Activated B cell treated with CpG ODN at 0.5 μM for 24 hours (primary cell): ENCODE data around the gene VPS37C. TPM values are rescaled to one million over a fixed set of nuclear protein-coding genes. Genes with fewer than 3 reads are reported as not detected.

Source experiments
- ATAC-seq: fragments of 200-7000 bp; cut with Tn5 transposase; one replicate; pipeline ENCODE4 v1.10.0; 2021; ENCODE audit warnings: low read depth, mild to moderate bottlenecking, moderate library complexity
- CTCF ChIA-PET: fragments of 350-600 bp; sonication (Branson Sonifier 250); formaldehyde crosslinking; loops from one replicate; lab custom pipeline; 2021; ENCODE audit warnings: antibody characterized with exemption; lab: Charles Lee
- POLR2A ChIA-PET: fragments of 350-600 bp; sonication (Branson Sonifier 250); formaldehyde crosslinking; loops from one replicate; lab custom pipeline; 2021; ENCODE audit warnings: antibody characterized with exemption; lab: Charles Lee
- DNase-seq: peaks from one replicate; pipeline ENCODE4 v3.0.0; 2022
- H3K27ac Mint-ChIP-seq: one replicate; pipeline ENCODE4 v1.8.0; 2020; ENCODE audit warnings: mixed read lengths
- H3K27me3 Mint-ChIP-seq: one replicate; pipeline ENCODE4 v1.8.0; 2021; ENCODE audit warnings: mixed read lengths
- H3K36me3 Mint-ChIP-seq: one replicate; pipeline ENCODE4 v1.8.0; 2021; ENCODE audit warnings: low read depth, mixed read lengths
- H3K4me1 Mint-ChIP-seq: one replicate; pipeline ENCODE4 v1.8.0; 2021; ENCODE audit warnings: mixed read lengths
- H3K4me3 Mint-ChIP-seq: one replicate; pipeline ENCODE4 v1.8.0; 2020; ENCODE audit warnings: mild to moderate bottlenecking, mixed read lengths
- H3K9me3 Mint-ChIP-seq: one replicate; pipeline ENCODE4 v1.8.0; 2020; ENCODE audit warnings: mixed read lengths
- intact Hi-C: fragments of 100-400 bp; cut with micrococcal nuclease; formaldehyde crosslinking; loops from one replicate; pipeline ENCODE4 v1.15.1; 2024
- total RNA-seq: library from RNA; stranded (reverse); gene quantifications from 2 replicates; pipeline ENCODE4 v1.2.3, GENCODE V29; 2022
- TF ChIP-seq, protein P1 (sequence below): fragments of 200-600 bp; IDR thresholded peaks from one replicate; pipeline ENCODE4 v1.8.0; 2022; ENCODE audit warnings: antibody characterized with exemption, mild to moderate bottlenecking

VPS37C gene
- total RNA-seq, 1 donor from 2014 or later, result 18.1 TPM

DNA sequence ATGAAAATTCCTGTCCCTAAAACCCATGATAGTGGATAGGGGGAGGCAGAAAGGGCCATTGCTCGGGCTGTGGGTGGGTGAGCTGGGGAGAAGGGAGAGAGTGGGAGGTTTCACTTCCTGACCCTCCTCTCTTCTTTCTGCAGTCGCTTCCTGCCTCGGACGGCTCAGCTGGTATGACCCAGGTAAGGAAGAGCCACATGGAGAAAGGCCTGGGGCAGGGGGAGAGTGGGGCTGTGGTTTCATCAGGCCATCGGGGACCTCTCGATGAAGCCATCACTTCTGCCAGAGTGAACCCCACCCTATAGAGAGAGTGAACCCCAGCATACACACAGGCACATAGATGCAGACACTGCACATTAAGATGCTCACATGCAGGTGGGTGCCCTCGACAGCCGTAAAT is 46.3 kb downstream of the VPS37C start:
- DNase-seq (no peak), ATAC-seq (no peak)
- peaks cover 19% of the 10 kb centered on the region for H3K4me1 Mint-ChIP-seq
- peaks cover 2% of the 10 kb centered on the region for H3K36me3 Mint-ChIP-seq
- H3K4me3 Mint-ChIP-seq, result no peak overlapping the region
- CTCF ChIA-PET, result no interaction called here
- H3K9me3 Mint-ChIP-seq, result no peaks in the 10 kb centered on the region
- TF ChIP-seq, protein P1, sequence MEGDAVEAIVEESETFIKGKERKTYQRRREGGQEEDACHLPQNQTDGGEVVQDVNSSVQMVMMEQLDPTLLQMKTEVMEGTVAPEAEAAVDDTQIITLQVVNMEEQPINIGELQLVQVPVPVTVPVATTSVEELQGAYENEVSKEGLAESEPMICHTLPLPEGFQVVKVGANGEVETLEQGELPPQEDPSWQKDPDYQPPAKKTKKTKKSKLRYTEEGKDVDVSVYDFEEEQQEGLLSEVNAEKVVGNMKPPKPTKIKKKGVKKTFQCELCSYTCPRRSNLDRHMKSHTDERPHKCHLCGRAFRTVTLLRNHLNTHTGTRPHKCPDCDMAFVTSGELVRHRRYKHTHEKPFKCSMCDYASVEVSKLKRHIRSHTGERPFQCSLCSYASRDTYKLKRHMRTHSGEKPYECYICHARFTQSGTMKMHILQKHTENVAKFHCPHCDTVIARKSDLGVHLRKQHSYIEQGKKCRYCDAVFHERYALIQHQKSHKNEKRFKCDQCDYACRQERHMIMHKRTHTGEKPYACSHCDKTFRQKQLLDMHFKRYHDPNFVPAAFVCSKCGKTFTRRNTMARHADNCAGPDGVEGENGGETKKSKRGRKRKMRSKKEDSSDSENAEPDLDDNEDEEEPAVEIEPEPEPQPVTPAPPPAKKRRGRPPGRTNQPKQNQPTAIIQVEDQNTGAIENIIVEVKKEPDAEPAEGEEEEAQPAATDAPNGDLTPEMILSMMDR, result no peak
- POLR2A ChIA-PET, result interaction anchor here (0.6 kb wide), 1 partner anchor 1563 kb away, joined by 4 read pairs; no protein-coding TSS in a partner anchor
- intact Hi-C loops, result no loop called here
- no peaks in the 10 kb centered on the region for H3K27me3 Mint-ChIP-seq
- H3K27ac Mint-ChIP-seq, result no peak overlapping the region

DNA sequence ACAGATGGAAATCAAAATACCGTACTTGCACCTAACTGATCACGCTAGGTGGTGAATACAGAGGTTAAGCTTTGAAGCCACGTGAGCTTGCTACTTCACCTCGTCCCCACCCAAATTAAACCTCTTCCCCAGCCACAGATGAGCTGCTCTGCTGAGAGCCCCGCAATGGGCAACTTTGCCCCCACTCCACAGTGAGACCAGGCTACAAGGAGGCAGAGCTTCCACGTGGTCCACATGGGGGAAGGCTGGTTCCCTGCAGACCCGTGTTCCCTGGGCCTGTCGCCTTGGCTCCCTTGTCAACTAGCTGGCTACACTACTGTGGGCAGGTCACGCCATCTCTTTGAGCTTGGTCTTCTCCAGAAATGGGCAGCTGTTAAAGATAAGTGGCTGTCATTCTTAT is 48.0 kb downstream of the VPS37C start:
- Mint-ChIP-seq H3K27me3 (no peaks in the 10 kb centered on the region), H3K9me3 (no peaks in the 10 kb centered on the region), H3K4me1 (peaks cover 16% of the 10 kb centered on the region), H3K4me3 (no peak overlapping the region), H3K27ac (no peak overlapping the region), H3K36me3 (peaks cover 2% of the 10 kb centered on the region)
- TF ChIP-seq, protein P1, result no peak
- CTCF ChIA-PET, result interaction anchor here (0.6 to 1.6 kb wide), 3 partner anchors 143 to 1305 kb away, joined by 3 to 4 read pairs (median 3); no protein-coding TSS in a partner anchor
- POLR2A ChIA-PET, result interaction anchor here (0.6 to 0.7 kb wide), 2 partner anchors 142 to 143 kb away, joined by 3 to 4 read pairs; no protein-coding TSS in a partner anchor
- DNase-seq, result no peak
- ATAC-seq, result no peak
- intact Hi-C loops, result no loop called here

DNA sequence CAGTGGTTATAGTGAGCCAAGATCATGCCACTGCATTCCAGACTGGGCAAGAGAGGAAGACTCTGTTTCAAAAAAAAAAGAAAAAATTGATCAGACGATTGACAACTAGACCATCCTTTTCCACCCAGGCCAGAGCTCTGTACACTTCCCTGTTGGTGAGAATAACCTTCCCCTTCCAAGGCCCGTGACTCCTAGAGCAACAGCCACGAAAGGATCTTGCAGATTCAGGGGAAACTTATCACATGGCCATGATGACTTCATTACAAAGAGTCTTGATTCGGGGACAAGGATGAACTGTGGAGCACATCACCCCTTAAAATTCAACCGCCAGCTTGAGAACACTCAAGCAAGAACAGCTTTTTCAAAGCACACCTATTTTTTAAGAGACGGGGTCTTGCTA is 48.7 kb downstream of the VPS37C start:
- DNase-seq, result no peak
- POLR2A ChIA-PET, result interaction anchor here (0.6 kb wide), 1 partner anchor 142 kb away, joined by 3 read pairs; no protein-coding TSS in a partner anchor
- CTCF ChIA-PET, result interaction anchor here (0.6 to 1.6 kb wide), 4 partner anchors 17 to 1304 kb away, joined by 3 to 5 read pairs (median 4); no protein-coding TSS in a partner anchor
- H3K27me3 Mint-ChIP-seq, result no peaks in the 10 kb centered on the region
- H3K4me1 Mint-ChIP-seq, result peaks cover 16% of the 10 kb centered on the region
- H3K36me3 Mint-ChIP-seq, result peaks cover 2% of the 10 kb centered on the region
- no peaks in the 10 kb centered on the region for H3K9me3 Mint-ChIP-seq
- TF ChIP-seq, protein P1, result no peak
- ATAC-seq, result no peak
- no peak overlapping the region for H3K27ac Mint-ChIP-seq
- intact Hi-C loops, result no loop called here
- no peak overlapping the region for H3K4me3 Mint-ChIP-seq

DNA sequence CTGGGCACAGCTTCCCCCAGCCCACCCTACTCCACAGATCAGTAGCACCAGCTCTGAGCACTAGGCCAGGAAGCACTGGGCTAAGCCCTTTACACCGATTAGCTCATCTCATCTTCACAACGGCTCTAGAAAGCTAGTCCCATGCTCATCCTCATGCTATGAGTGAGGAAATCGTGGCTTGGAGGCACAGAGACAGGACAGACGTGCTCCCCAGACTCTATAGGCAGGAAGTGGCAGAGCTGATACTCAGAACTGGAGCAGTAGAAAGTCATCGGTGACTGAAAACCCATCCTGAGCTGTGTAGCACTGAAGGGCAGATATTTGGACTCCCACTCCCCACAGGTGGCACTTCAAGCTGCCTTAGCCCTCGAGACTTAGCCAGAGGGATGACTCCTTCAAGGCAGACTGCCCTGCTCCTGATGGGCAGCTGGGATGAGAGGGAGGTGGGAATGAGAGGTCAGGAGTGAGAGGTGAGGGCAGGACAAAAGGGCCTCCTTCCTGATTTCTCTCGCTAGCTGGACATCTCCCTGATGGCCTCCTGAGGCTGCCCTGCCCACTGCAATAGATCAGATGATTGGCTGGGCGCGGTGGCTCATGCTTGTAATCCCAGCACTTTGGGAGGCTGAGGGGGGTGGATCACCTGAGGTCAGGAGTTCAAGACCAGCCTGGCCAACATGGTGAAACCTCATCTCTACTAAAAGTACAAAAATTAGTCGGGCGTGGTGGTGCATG is 49.3 kb downstream of the VPS37C start:
- Mint-ChIP-seq H3K27me3 (no peaks in the 10 kb centered on the region), H3K9me3 (no peaks in the 10 kb centered on the region), H3K27ac (no peak overlapping the region), H3K36me3 (peaks cover 2% of the 10 kb centered on the region), H3K4me3 (no peak overlapping the region), H3K4me1 (peaks cover 16% of the 10 kb centered on the region)
- TF ChIP-seq, protein P1, result no peak
- DNase-seq (no peak), ATAC-seq (no peak)
- intact Hi-C loops, result no loop called here
- POLR2A ChIA-PET, result no interaction called here
- CTCF ChIA-PET, result interaction anchor here (1.2 kb wide), 1 partner anchor 17 kb away, joined by 5 read pairs; no protein-coding TSS in a partner anchor

DNA sequence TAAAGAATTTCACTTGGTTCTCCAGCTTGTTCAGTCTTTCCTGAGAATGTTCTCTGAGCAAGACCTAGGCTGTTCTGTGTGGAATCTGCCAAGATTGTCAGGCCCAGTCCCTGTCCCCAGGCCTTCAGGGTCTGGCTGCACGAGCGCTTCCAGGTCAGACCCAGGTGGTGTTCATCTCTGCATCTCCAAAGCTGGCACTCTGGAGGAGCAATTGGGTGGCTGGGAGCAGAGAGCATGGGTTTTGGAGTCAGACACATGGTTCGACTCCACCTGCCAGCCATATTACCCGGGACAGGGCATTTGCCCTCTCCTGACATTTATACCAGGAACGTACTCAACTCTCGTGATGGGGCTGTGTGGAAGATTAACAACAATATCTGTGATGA is 50.2 kb downstream of the VPS37C start:
- H3K4me3 Mint-ChIP-seq, result no peak overlapping the region
- H3K27ac Mint-ChIP-seq, result no peak overlapping the region
- CTCF ChIA-PET, result no interaction called here
- DNase-seq, result no peak
- intact Hi-C loops, result no loop called here
- POLR2A ChIA-PET, result no interaction called here
- ATAC-seq, result no peak
- no peaks in the 10 kb centered on the region for H3K9me3 Mint-ChIP-seq
- H3K36me3 Mint-ChIP-seq, result no peaks in the 10 kb centered on the region
- peaks cover 13% of the 10 kb centered on the region for H3K4me1 Mint-ChIP-seq
- TF ChIP-seq, protein P1, result no peak
- no peaks in the 10 kb centered on the region for H3K27me3 Mint-ChIP-seq
